Measurements from ENCODE around the gene FIZ1.

Gene FIZ1

DNA sequence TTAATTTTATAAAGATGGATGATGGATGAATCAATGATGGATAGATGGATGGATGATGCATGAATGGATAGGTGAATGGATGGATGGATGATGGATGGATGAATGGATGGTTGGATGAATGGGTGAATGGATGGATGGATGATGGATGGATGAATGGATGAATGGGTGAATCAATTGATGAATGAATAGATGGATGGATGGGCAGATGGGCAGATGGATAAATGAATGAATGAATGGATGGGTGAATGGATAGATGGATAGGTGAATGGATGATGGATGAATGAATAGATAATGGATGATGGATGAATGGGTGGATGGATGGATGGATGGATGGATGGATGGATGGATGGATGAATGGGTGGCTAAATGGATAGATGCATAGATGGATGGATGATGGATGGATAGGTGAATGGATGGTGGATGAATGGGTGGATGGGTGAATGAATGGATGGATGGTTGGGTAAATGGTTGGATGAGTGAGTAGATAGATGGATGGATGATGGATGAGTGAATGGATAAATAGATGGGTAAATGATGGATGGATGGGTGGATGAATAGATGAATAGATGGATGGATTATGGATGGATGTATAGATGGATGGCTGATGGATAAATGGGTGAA is 31.5 kb downstream of the FIZ1 start:
- no peak for DNase-seq

DNA sequence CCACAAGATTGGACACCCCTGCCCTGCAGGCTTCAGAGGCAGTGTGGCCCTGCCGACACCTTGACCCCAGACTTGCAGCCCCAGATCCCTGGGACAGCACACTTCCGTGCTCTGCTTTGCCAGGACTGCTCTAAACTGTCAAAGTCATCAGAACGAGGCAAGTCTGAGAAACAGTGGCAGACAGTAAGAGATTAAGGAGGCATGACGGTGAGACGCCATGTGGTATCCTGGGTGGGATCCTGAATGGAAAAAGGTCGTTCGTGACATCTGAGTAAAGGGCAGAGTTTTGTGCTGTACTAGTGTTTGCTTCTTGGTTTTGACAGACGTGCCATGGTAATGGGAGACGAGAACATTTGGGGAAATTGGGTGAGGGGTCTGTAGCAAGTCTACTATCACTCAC is 32.5 kb downstream of the FIZ1 start:
- no peak for DNase-seq

DNA sequence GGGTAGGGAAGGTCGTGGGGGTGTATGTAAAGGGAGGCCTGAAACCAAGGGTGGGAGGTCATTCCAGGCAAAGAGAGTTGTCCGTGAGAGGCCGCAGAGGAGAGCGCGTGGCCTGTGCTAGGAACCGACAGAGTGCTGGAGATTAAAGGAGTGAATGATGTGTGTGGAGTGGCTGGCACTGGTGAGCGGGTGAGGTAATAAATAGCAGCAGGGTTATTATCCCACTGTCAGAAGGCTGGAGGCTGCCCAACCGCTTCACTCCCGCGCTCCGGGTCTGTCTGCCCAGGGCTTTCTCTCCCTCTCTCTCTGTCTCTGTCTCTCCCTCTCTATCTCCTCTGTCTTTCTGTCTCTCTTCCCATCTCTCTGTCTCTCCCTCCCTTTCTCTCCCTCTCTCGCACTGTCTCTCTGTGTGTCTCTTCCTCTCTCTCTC is 36.0 kb downstream of the FIZ1 start:
- DNase-seq = no peak

DNA sequence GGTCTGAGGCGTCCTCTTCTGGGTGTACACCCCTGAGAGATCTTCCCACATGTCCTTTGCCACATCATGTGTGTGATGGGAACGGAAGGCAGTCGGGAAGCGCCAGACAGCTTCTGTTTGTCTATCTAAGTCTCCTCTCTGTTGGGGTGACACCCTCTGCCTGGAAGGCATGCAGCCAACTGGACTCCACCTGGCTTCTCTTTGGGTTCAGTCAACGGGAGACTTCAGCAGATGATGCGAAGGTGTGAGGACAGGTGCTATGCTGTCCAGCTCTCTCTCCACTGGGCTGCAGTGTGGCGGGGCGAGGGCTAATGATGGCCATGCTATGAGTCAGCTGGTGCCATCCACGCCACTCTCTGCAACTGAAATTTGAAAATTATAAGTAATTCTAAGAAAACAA is 39.6 kb downstream of the FIZ1 start:
- DNase-seq = no peak

DNA sequence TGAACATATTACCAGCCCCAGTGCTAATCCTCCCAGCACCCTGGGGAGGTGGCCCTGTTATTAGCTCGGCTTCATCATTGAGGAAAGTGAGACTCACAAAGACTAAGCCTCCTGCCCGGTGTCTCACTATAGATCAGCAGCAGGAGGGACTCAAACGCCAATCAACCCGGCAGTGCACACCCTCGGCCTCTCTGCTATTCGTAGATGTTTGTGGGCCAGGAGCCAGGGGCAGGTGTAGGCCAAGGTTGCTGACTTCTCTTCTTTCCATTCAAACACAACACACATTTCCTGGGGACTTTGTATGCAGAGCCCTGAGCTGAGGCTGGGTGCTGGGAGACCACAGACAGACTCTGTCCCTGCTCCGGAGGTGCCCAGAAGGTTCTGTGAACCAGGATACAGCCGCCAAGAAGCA is 44.6 kb downstream of the FIZ1 start:
- no peak for DNase-seq

DNA sequence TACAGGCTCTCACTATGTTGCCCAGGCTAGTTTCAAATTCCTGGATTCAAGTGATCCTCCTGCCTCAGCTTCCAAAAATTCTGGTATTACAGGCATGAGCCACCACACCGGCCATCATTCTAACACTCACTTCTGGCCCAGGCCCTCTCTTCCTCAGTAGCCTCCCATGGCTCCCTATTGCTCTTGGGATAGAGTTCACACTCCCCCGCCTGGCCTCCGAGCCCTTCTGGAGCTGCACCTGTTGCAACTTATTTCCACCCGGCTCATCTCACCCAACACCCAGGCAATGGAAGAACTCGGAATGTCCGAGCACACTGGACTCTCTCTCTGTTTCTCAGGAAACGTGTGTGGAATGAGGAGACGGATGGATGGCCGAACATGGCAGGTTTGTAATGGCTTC is 45.0 kb downstream of the FIZ1 start:
- DNase-seq = no peak

DNA sequence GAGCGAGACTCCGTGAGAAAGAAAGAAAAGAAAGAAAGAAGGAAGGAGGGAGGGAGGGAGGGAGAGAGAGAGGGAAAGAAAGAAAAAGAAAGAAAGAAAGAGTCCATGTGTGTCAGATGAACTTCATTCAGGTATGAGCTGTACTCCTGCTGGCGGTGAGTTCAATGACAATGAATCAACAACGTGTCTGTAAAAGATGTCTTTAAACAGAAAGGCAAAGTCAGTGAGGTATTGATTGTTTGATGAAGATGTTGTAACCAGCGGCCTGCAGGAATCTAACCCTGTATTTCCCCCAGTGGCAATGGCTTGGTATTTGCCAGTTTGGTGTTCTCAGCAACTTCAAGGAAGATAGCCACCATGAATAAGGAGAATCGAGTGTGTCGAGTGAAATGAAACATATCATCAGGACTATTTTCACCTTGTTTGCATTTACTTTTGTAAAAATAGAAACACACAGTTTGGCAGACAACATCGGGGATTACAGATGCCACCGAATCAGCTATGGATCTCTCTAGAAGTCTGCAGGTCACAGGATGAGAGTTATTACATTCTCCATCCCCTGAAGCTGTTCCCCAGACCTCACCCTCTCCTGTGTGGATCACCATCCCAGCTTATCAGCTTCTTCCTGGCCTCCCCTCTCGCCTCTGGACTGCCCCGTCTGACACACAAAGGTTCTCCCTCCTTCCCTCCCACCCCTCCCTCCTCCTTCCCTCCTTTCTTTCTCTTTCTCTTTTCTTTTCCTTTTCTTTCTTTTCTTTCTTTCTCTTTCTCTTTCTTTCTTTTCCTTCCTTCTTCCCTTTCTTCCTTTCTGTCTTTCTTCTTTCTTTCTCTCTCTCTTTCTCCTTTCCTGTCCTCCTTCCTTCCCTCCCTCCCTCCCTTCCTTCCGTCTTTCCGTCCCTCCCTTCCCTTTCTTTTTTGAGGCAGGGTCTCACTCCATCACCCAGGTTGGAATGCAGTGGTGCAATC is 45.8 kb downstream of the FIZ1 start:
- DNase-seq = no peak

DNA sequence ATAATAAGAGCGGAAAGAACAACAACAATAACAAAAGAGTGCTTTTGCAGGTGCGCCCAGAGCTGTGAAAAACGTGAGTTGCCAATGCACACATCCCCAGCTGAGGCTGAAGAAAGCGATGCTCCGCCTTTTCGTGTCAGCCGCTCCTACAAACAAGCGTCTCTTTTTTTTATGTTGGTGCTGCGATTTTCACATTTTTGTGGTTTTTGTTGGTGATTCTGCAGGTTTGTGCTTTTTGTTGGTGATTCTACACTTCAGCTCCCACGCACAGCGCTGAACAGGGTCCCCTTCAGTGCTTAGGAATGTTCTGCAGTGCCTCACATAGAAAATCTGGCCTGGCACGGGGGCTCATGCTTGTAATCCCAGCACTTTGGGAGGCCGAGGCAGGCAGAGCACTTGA is 46.7 kb downstream of the FIZ1 start:
- no peak for DNase-seq

DNA sequence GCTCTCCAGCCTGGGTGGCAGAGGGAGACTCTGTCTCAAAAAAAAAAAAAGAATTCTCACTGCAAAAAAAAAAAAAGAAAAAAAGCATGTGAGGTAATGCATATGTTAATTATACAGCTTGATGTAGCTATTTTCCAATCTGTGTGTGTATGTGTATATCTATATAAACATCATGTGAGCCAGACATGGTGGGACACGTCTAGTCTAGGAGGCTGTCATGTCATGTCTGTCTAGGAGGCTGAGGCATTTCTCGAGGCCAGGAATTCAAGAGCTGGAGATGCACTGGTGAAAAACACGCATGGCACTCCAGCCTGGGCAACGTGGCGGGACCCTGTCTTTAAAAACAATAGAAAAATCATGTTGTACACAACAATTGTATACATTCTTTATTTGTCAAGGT is 47.1 kb downstream of the FIZ1 start:
- no peak for DNase-seq

DNA sequence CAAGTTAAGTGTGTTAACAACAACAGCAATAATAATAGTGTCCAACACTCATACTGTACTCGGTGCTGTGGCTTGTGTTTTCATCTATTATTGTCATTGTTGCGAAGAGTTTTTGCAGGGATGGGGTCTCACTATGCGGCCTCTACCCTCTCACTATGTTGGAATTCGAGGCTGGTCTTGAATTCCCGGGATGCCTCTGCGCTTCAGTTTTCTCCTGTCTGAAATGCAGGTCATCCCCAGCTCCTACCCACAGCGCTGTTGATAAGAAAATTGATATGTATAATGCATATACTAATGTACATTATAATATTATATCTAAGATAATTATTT is 49.0 kb downstream of the FIZ1 start:
- no peak for DNase-seq

DNA sequence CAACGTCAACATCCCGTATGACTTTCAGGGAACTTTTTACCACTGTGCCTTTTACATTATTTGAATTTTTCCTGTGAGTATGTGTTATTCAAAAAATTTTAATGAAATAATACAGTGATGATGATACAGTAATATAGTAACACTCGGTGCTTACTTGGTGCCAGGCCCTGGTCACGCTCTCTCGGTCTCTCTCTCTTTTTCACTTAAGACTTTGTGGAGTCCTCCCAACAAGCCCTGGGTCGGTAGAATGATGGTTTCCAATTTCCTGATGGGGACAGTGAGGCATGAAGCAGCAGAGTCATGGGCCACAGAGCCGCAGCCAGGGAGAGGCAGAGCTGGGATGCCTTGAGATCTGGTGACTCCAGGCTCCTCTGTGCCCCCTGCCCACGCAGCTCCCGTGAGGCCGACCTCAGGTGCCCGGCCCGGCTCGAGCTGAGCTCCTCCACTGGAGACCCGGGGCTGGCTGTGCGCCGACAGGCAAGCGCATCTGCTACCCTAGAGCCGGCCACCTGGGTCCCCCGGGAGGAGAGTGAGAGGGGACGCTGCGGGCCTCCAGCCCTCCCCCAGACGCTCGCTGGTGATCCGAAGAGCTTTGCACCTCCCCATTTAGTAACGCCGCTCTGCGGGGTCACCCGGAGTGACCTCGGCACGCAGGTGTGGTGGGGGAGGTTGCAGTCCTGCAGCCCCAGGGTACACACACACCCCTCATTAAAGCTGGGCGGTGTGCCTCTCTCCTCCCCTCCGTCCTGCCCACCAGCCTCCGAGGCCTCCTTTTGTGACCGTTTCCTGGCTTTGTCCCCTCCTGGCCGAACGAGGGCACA is 49.6 kb downstream of the FIZ1 start:
- DNase-seq = no peak

DNA sequence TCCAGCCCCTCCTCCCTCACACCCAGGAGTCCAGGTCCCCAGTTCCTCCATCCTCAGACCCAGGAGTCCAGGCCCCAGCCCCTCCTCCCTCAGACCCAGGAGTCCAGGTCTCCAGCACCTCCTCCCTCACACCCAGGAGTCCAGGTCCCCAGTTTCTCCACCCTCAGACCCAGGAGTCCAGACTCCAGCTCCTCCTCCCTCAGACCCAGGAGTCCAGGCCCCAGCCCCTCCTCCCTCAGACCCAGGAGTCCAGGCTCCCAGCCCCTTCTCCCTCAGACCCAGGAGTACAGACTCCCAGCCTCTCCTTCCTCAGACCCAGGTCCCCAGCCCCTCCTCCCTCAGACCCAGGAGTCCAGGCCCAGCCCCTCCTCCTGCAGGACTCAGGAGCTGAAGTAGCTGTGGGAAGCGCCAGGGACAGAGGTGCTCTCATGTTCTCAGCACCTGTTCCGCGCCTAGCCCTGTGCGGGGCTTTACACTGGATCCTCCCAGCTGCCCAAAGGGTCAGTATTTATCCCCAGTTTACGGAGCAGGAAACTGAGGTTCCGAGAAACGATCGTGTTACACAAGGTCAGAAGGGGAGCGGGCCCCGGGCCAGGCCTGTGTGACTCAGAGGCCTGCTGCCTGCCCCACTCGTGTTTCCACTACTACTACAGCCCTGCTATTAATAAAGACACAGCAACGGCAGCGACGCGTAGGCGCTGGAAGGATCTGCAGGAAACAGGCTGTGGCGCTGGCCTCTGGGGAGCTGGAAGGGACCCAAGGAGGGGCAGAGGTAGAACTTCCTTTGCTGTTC is 52.3 kb downstream of the FIZ1 start:
- DNase-seq = peak; percentile 90 to 93

DNA sequence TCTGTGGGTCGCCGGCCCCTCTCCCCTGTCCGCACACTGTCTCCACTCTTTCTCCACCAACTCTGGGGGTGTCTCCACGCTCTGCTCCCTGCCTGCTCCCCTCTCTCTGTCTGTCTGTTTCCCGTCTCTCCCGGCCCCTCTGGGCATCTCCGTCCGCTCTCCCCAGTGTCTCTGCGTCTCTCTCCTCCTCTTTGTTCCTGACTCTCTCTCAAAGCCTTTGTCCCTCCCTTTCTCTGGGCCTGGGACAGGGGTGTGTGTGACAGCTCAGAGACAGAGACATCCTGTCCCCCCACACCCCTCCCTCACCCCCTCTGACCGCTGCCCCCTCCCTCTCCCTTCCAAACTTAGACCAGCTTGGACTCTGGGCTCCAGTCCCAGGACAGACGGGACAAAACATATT is 53.3 kb downstream of the FIZ1 start:
- no peak for DNase-seq

DNA sequence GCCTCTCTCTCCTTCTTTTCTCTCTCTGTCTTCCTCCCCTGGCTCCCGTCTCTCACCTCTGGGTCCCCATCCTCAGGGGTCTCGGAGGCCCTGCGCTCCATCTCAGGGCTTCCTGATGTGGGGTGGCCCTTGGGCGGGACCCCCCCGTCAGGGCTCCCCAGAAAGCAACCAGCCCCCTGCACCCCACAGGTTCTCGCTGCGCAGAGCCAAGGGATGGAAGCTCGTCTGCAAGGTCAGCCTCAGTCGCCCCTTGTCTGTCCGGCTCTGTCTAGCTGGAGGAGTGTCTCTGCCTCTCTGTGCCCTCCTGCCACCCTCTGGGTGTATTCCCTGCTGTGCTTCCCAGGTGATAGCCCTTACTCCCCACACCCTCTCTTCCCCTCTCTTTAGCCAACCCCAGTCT is 53.9 kb downstream of the FIZ1 start, which contains the start of gene SBK3:
Gene SBK3 (minus strand): TSS at position 101 of the 400 bp plus-strand sequence. CDS start 0 bp downstream, at position 101.
- DNase-seq = no peak

DNA sequence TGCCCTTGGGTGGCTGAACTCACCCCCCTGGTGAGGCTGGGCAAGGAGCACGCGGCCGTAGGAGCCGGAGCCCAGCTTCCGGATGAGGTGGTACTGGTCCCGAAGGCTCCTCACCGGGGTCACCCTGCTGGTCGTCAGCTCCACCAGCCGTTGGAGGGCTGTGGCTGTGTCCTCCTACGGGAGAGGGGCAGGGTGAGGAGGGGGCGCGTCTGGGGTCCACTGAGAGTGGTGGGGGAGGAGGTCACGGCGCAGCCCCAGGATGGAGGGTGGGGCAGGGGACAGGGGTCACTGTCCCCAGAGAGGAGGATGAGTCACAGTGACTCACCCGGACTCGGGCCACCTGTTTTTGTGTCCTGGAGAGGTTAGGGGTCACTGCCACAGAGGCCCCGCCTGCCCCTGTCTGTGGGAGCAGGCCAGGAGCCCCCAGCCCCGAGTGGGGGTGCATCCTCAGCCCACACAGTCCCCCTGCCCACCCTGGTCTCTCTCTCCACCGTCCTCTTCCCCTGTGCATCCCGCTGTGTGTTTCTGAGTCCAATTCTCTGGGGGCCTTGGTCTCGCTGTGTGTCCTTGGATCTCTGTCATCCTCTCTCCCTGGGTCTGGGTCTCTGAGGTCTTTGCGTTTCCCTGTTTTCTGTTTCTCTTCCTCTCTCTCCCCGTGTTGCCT is 54.4 kb downstream of the FIZ1 start:
- DNase-seq = no peak

DNA sequence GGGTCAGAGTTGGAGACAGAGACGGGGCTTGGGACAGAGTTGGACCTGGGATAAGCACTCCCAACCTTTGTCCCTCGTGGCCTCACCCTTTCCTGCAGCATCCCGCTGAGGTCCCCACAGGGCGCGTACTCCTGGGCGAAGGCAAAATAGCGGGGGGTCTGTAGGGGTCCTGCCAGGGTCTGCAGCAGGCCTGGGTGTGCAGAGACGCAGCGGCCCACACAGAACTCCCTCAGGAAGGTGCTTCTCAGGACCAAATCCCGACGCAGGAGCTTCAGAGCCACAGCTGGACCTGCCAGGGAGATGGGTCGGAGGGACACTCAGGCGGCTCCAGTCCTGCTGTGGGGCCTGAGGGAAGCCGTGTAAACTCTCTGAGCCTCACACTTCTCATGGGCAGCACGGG is 55.3 kb downstream of the FIZ1 start:
- DNase-seq = no peak

DNA sequence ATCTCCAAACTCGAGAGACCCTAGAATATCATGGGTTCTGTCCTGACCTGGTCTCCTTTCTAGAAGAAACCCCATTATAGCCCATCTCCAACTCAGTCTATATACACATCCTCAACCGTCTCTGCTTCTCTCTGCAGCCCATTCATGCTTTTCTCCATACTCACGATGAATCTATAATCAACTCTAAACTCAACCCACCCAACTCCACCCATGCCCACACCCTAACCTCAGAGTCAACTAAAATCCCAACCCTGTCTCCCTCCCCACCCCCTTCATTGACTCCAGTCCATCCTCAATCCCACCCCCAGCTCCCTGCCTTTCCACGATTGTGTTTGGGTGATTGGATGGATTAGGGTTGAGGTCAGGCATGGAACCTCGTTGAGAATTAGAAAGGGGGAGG is 55.8 kb downstream of the FIZ1 start:
- DNase-seq = no peak

DNA sequence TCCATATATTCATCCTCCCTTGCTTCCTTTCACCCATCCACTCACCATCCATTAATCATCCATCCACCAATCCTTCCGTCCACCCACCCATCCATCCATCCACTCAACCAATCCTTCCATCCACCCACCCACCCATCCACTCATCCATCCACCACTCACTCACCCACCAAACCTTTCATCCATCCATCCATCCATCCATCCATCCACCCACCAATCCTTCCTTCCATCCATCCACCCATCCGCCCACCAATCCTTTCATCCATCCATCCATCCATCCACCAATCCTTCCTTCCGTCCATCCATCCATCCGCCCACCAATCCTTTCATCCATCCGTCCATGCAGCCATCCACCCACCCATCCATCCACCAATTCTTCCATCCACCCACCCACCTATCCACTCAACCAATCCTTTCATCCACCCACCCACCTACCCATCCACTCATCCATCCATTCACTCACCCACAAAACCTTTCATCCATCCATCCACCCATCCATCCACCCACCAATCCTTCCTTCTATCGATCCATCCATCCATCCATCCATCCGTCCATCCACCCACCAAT is 56.9 kb downstream of the FIZ1 start:
- DNase-seq = no peak
